Activated CD8-positive, alpha-beta memory T cell treated with anti-CD3 and anti-CD28 coated beads, Interleukin-2, amount 50 U/mL, for 48 hours (primary cell): ENCODE data around the gene ARHGAP8.

Source experiments
- DNase-seq: peaks from one replicate; pipeline ENCODE4 v3.0.0-alpha.2; 2020

The ARHGAP8 gene

GRCh38 chr22:44865193-44866057 is 113.0 kb downstream of the ARHGAP8 start:
- DNase-seq = no peak

GRCh38 chr22:44869196-44869595 is 116.8 kb downstream of the ARHGAP8 start:
- no peak for DNase-seq

GRCh38 chr22:44870021-44870420 is 117.6 kb downstream of the ARHGAP8 start:
- DNase-seq = no peak

DNA sequence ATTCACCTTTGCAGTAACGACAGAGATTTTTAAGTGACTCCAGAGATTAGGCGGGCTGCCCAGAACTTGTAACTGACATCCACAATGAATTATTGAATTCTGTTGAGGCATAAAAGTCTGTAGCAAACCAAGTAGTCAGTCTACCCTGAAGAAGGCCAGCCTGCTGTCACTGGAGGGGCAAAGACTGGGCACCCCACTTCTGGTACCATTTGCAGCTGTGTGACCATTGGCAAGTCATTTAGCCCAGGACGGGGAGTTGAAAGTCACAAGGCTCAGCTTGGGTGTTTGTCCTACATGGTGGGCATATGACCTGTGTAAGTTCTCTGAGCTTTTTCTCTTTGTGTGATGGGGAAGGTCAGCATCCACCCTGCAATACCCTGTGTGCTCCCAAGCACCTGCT is 119.4 kb downstream of the ARHGAP8 start:
- DNase-seq = no peak

DNA sequence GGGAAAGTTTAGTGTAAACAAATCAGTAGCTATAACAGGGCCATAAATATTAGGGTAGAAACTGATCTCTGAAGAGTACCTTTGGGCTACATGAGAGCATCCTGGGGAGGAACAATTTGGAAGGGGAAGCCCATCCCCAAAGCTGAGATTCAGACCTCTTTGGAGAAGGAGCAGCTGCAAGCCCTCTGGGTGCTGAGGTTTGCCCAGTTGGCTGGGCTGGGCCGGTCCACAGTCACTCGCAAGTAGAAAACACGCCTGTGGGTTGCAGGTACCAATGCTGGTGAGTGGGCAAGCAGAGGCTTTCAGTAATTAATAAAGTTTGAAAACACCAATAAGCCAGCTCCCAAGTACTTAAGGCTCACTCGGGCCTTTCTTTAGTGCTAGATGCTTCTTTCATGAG is 124.5 kb downstream of the ARHGAP8 start:
- no peak for DNase-seq

DNA sequence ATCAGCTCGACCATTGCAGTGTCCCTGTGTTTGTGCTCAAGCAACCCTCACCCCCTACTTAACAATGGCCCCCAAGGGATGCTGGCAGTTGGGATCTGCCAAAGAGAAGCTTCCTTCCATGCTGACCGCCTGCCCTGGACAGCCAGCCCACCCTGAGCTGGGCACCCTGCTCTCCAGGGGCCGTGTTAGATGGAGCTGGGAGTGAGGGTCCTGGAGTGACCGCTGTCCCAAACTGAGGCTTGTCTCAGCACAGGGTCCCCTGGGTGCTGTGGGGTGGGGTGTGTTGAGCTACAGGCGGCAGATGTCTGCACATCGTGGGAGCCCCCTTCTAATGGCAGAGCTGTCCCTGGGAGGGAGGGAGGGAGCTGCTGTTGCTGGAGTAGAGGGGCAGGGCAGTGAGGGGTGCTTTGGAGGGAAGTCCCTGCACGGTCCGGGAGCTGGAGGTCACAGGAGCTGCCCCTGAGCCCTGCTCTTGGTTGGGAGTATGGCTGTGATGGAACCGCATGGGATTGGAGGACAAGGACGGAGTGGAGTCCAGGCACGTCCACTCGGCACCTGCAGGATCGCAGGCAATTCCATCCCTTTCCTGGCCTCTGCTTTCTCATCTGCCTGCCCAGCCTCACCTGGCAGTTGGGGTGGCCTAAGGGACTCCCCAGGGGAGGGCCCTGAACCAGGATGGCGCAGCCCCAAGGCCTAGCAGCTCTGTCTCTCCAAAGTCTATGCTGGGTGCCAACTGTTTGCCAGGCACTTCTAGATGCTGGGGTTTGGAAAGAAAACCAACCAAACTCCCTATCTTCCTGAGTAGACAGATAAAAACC is 126.3 kb downstream of the ARHGAP8 start:
- no peak for DNase-seq

DNA sequence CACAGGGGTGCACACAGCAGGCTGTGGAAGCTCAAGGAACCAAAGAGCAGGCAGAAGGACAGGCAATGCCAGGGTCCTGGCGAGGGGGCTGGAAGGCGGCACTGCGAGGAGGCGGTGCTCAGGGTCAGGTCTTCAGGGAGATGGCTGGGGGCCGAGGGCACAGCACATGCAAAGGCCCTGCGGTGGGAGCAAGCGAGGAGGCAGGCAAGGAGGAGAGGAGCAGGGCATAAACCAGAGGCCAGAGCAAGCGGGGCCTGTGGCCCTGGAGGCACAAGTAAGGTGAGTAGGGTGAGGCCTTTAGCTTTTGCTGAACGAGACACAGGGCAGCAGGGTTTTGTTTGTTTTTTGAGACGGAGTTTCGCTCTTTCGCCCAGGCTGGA is 126.9 kb downstream of the ARHGAP8 start:
- no peak for DNase-seq

GRCh38 chr22:44880610-44881290 is 128.4 kb downstream of the ARHGAP8 start:
- DNase-seq = no peak

- no peak for DNase-seq
These were observed 129.2 kb downstream of the ARHGAP8 start for GRCh38 chr22:44881624-44882023.

DNA sequence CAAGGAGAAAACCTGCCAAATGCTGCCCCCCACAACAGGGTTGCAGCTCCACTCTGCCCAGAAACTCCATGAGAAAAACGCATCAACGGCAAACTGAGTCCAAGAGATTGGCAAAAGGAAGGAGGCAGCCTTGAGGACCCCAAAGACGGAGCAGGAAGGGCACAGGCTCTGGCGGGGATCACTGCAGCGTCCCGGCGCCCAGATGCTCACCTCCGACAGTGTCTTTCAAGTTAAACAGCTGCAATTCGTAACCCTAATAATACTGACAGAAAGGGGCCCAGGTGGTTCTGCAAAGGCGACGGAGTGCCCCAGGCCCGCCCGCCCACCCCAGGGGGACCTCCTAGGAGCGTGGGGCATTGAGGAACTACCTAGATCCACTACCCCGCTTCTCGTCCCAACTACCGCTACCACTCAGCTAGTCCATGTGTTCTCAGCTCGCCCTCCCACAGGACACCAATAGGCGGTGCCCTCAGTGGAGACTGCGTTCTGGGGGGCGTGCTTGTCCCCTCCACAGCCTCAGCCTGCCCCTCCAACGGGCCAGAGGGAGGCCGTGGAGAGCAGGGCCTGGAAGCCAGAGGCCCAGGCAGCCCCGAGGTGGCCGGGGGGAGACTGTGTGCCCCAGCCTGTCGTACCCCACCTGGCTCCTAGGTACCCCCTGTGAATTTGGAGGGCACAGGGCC is 130.0 kb downstream of the ARHGAP8 start:
- no peak for DNase-seq

GRCh38 chr22:44883011-44883421 is 130.6 kb downstream of the ARHGAP8 start:
- DNase-seq = no peak

DNA sequence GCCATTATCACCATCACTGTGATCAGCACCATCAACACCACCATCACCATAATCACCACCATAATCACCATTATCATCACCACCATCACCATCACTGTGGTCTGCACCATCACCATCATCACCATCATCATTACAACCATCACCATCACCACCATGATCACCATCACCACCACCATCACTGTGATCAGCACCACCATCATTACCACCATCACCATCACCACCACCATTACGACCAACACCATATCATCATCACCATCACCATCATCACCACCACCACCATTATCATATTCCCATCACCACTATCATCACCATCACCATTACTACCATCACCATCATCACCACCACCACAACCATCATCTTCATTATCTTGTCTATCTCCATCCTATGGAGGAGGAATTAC is 132.2 kb downstream of the ARHGAP8 start:
- no peak for DNase-seq

DNA sequence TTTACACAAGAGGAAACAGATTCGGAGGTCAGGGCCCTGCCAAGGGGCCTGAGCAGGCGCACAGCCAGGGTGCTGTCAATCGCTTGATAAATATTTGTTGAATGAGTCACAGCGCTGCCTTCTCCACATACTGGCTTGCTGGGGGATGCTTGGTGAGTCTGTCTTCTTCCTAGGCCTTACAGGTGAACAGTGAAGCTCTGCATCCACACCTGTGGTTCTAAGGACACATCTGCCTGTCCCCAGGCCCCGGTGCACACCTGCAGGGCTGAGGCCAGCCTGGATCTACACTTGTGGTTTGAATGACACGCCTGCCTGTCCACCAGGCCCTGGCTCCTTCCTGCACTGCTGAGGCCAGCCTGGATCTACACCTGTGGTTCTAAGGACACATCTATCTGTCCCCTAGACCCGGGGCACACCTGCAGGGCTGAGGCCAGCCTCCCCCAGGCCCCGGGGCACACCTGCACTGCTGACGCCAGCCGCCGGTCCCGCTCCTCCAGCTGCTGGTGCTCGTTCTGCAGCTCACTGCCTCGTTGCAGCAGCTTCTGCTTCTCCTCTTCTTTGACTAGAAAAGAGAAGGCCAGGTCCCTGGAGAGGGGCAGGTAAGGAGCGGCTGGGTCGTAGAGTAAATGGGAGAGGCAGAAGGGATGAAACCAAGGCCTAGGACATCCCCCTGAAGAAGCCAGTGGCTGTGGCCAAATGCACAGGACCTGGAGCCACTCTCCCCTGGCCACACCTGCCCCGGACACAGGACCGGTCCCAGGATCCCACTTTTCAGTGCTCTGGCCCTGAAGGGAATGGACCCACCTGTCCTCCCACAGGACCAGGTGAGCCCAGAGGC is 132.8 kb downstream of the ARHGAP8 start:
- DNase-seq = no peak

DNA sequence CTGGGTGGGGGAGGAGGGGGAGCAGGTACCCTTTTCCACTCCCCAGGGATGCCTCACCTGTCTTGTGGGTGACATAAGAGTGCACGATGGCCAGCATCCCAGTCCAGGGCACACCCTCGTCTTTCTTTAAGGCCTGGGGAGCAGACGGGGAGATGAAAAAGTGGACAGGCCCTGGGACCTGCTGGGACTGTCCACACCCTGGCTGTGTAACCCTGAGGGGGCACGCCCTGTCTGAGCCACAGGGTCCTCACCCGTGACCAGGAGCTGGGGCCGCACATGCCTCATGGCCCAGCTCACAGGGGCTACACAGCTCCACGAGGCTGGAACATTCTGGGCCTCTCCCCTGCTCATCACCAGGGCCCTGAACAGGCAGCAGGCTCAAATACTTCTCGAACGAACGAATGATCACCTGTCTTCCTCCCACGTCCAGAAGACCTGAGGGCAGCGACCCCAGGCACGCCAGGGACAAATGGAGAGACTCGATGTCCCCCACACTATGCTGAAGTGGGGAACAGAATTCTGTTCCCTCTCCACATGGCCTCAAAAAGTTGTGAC is 133.5 kb downstream of the ARHGAP8 start:
- DNase-seq = no peak

GRCh38 chr22:44887941-44888366 is 135.6 kb downstream of the ARHGAP8 start:
- no peak for DNase-seq

- no peak for DNase-seq
These were observed 136.3 kb downstream of the ARHGAP8 start for GRCh38 chr22:44888491-44889254.

DNA sequence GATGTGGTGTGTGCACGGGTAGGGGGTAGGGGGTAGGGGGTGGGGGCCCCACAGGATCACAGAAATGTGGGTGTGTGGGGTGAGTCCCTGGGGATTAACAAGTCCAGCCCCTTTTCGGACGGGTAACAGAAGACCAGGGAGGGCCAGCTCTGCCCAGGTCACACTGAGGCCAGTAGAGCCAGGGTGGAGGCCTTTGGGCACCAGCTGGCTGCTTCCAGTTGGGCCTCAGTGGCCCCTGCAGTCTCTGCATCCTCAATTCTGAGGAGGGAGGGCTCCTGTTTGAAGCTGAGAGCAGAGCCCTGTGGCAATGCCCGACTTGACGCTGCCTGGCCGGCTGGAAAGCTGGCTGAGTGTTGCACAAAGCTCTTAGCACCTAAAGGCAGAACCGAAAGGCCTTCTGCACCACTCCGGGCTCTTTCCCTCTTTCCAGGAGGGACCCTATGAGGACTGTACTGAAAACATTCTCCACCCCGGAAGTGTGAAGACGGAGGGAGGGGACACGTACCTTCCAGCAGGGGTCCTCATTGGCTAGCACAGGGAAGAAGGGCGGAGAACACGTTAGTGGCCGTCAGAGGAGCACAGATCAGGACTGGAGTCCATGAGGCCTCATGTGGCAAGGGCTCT is 137.0 kb downstream of the ARHGAP8 start:
- DNase-seq = no peak

- peak; percentile 40 for DNase-seq
These were observed 138.3 kb downstream of the ARHGAP8 start for GRCh38 chr22:44890416-44891292.

GRCh38 chr22:44891293-44891747 is 138.9 kb downstream of the ARHGAP8 start:
- DNase-seq = peak; percentile 26
